K562 (cell line): Measurements from ENCODE around the gene CCL16. TPM values are rescaled to one million over a fixed set of nuclear protein-coding genes. Genes with fewer than 3 reads are reported as not detected.

Experiments used
- ARID1B ChIP-seq: fragments of 450-650 bp; IDR thresholded peaks from 2 replicates; pipeline ENCODE4 v1.6.1; 2016; ENCODE audit warnings: antibody characterized with exemption, mild to moderate bottlenecking, inconsistent platforms
- CBFA2T3 ChIP-seq: fragments of 450-650 bp; IDR thresholded peaks from 2 replicates; pipeline ENCODE4 v1.6.1; 2017
- IRF2 ChIP-seq: sonication (generic); formaldehyde crosslinking; IDR thresholded peaks from 2 replicates; pipeline ENCODE4 v1.8.1; 2022; ENCODE audit warnings: mild to moderate bottlenecking, missing genetic modification reagents
- NCOR1 ChIP-seq: fragments of 450-650 bp; IDR thresholded peaks from 2 replicates; pipeline ENCODE4 v1.6.1; 2016; ENCODE audit warnings: mild to moderate bottlenecking, moderate library complexity
- NFIC ChIP-seq: fragments of 450-650 bp; IDR thresholded peaks from 2 replicates; pipeline ENCODE4 v1.6.1; 2017; ENCODE audit warnings: mild to moderate bottlenecking, inconsistent platforms
- RBFOX2 ChIP-seq: fragments of 200-400 bp; formaldehyde crosslinking; IDR thresholded peaks from 2 replicates; pipeline ENCODE4 v1.6.1; 2017; ENCODE audit warnings: low read depth, mild to moderate bottlenecking, low read length, moderate library complexity
- RBM39 ChIP-seq: fragments of 200-400 bp; formaldehyde crosslinking; optimal IDR thresholded peaks from 2 replicates; pipeline ENCODE3; 2018; ENCODE audit warnings: low read depth, low read length
- RNF2 ChIP-seq: sonication (generic); IDR thresholded peaks from 2 replicates; pipeline ENCODE4 v1.6.1; 2016
- SRSF3 ChIP-seq: fragments of 200-400 bp; formaldehyde crosslinking; IDR thresholded peaks from 2 replicates; pipeline ENCODE4 v1.6.1; 2016; ENCODE audit warnings: mild to moderate bottlenecking, low read length, moderate library complexity; ENCODE audit not compliant: insufficient read depth
- TAL1 ChIP-seq: fragments of 450-650 bp; IDR thresholded peaks from 2 replicates; pipeline ENCODE4 v1.6.1; 2016; ENCODE audit warnings: mild to moderate bottlenecking
- ZBED1 ChIP-seq: IDR thresholded peaks from 2 replicates; pipeline ENCODE4 v1.6.1; 2014
- ZNF253 ChIP-seq: fragments of 250-450 bp; sonication (Bioruptor Pico); conservative IDR thresholded peaks from 2 replicates; pipeline ENCODE4 v1.6.1; 2021; ENCODE audit warnings: mild to moderate bottlenecking
- ZNF589 ChIP-seq: fragments of 200-800 bp; sonication (Bioruptor generic); IDR thresholded peaks from 2 replicates; pipeline ENCODE4 v1.6.1; 2016; ENCODE audit warnings: low read depth, missing genetic modification characterization, missing compliant biosample characterization
- ZNF668 ChIP-seq: fragments of 250-450 bp; sonication (Bioruptor Pico); IDR thresholded peaks from 2 replicates; pipeline ENCODE4 v1.8.0; 2022; ENCODE audit warnings: mild to moderate bottlenecking, inconsistent platforms
- polyA plus RNA-seq, 8 experiments: library from polyadenylated mRNA; depleted of rRNA in 4 of 8; stranded (reverse) in 5 of 8; unstranded in 3 of 8; fragments of >200 nt; fragmentation: Nextera tagmentation in 2 of 8; fragmentation: Illumina TruSeq in 1 of 8; extraction: Ambion mirVana in 2 of 8; extraction: Trizol in 1 of 8; gene quantifications; 2 replicates each; pipeline versions ENCODE4 v1.2.1 to v1.2.3, GENCODE V29; 2011 to 2014; ENCODE audit warnings: inconsistent platforms in 1 of 8, missing spikeins in 1 of 8
- total RNA-seq, 7 experiments: library from RNA; depleted of rRNA in 6 of 7; stranded (reverse); fragments of >200 nt in 6 of 7; fragmentation: Illumina TruSeq in 2 of 7; extraction: Trizol in 2 of 7; gene quantifications; 2 replicates each; pipeline versions ENCODE4 v1.2.1 to v1.2.3, GENCODE V29; 2011 to 2021; ENCODE audit warnings: low replicate concordance in 1 of 7
- TF ChIP-seq, protein P1 (sequence below), 2 experiments: fragments of 450-650 bp in 1 of 2; sonication (generic) in 1 of 2; formaldehyde crosslinking in 1 of 2; IDR thresholded peaks; 2 replicates each; pipeline versions ENCODE4 v1.7.1 to v1.9.0; 2016 to 2022; ENCODE audit warnings: inconsistent platforms in 1 of 2, mild to moderate bottlenecking in 1 of 2, missing genetic modification reagents in 1 of 2
- TF ChIP-seq, protein P2 (sequence below): IDR thresholded peaks from 2 replicates; pipeline ENCODE4 v1.6.1; 2011; ENCODE audit warnings: borderline replicate concordance, low read depth, mild to moderate bottlenecking, moderate library complexity, low read length; ENCODE audit not compliant: insufficient read depth, poor library complexity, severe bottlenecking
- TF ChIP-seq, protein P3 (sequence below): sonication (generic); formaldehyde crosslinking; IDR thresholded peaks from 2 replicates; pipeline ENCODE4 v1.5.0; 2020; ENCODE audit warnings: missing genetic modification reagents

Gene CCL16
- total and polyA plus RNA-seq, 9 of the 15 experiments (the other 6 are each of a cell fraction or from before 2014, with no cell fraction given), result not detected

DNA sequence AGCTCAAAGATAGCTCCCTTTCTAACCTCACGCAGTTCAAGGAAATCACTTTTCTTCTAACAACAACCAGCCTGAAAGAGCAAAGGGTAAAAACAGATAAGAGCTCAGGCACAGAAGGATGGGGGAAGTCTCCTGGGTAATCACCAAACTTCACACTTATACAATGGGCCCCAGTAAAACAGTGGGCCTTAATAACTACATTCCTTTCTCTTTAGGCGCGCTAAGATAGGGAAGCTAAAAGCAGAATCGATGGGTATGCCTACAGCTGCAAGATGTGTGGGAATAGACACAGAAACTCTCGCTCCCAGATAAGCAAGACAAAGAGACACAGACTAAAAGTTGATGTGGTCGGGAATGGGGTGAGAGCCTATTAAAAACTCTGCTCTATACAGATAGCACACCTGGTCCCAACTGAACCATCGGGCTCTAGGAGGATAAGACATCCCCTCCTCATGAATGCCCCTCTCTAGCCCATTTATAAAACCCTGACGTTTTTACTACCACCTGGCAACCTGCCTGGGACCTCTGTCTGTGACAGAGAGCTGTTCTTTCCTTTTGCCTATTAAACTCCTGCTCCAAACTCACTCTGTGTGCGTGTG is 38.6 kb downstream of the CCL16 start (continued):
- TF ChIP-seq, protein P1, sequence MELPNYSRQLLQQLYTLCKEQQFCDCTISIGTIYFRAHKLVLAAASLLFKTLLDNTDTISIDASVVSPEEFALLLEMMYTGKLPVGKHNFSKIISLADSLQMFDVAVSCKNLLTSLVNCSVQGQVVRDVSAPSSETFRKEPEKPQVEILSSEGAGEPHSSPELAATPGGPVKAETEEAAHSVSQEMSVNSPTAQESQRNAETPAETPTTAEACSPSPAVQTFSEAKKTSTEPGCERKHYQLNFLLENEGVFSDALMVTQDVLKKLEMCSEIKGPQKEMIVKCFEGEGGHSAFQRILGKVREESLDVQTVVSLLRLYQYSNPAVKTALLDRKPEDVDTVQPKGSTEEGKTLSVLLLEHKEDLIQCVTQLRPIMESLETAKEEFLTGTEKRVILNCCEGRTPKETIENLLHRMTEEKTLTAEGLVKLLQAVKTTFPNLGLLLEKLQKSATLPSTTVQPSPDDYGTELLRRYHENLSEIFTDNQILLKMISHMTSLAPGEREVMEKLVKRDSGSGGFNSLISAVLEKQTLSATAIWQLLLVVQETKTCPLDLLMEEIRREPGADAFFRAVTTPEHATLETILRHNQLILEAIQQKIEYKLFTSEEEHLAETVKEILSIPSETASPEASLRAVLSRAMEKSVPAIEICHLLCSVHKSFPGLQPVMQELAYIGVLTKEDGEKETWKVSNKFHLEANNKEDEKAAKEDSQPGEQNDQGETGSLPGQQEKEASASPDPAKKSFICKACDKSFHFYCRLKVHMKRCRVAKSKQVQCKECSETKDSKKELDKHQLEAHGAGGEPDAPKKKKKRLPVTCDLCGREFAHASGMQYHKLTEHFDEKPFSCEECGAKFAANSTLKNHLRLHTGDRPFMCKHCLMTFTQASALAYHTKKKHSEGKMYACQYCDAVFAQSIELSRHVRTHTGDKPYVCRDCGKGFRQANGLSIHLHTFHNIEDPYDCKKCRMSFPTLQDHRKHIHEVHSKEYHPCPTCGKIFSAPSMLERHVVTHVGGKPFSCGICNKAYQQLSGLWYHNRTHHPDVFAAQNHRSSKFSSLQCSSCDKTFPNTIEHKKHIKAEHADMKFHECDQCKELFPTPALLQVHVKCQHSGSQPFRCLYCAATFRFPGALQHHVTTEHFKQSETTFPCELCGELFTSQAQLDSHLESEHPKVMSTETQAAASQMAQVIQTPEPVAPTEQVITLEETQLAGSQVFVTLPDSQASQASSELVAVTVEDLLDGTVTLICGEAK (IDR thresholded peaks at IDR 0.05), result no peak
- TF ChIP-seq, protein P1 (CRISPR knock-in tag; IDR thresholded peaks at IDR 0.05), result no peak
- TF ChIP-seq RBFOX2 (no peak), ZNF668 (CRISPR knock-in tag) (no peak), ZBED1 (no peak), NCOR1 (peak; percentile 84), ZNF589 (CRISPR knock-in tag) (no peak), RBM39 (no peak), ARID1B (peak; percentile 86), RNF2 (no peak), CBFA2T3 (peak; percentile 94), ZNF253 (CRISPR knock-in tag) (no peak), IRF2 (CRISPR knock-in tag) (no peak), SRSF3 (no peak), NFIC (peak; percentile 77), TAL1 (peak; percentile 74)
- TF ChIP-seq, protein P2, sequence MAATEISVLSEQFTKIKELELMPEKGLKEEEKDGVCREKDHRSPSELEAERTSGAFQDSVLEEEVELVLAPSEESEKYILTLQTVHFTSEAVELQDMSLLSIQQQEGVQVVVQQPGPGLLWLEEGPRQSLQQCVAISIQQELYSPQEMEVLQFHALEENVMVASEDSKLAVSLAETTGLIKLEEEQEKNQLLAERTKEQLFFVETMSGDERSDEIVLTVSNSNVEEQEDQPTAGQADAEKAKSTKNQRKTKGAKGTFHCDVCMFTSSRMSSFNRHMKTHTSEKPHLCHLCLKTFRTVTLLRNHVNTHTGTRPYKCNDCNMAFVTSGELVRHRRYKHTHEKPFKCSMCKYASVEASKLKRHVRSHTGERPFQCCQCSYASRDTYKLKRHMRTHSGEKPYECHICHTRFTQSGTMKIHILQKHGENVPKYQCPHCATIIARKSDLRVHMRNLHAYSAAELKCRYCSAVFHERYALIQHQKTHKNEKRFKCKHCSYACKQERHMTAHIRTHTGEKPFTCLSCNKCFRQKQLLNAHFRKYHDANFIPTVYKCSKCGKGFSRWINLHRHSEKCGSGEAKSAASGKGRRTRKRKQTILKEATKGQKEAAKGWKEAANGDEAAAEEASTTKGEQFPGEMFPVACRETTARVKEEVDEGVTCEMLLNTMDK, result no peak
- TF ChIP-seq, protein P3, sequence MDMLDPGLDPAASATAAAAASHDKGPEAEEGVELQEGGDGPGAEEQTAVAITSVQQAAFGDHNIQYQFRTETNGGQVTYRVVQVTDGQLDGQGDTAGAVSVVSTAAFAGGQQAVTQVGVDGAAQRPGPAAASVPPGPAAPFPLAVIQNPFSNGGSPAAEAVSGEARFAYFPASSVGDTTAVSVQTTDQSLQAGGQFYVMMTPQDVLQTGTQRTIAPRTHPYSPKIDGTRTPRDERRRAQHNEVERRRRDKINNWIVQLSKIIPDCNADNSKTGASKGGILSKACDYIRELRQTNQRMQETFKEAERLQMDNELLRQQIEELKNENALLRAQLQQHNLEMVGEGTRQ (CRISPR knock-in tag), result no peak
